Measurements from ENCODE around the gene MEIOB. TPM values are rescaled to one million over a fixed set of nuclear protein-coding genes. Genes with fewer than 3 reads are reported as not detected.
"Not testable (repeated sequence)": the region's sequence is repeated elsewhere in the genome, so short reads cannot be mapped to it uniquely, and the experiment has no call there.

Gene MEIOB
- total and polyA plus RNA-seq, 4 donors = 0.21 to 0.28 TPM; not detected in 2

DNA sequence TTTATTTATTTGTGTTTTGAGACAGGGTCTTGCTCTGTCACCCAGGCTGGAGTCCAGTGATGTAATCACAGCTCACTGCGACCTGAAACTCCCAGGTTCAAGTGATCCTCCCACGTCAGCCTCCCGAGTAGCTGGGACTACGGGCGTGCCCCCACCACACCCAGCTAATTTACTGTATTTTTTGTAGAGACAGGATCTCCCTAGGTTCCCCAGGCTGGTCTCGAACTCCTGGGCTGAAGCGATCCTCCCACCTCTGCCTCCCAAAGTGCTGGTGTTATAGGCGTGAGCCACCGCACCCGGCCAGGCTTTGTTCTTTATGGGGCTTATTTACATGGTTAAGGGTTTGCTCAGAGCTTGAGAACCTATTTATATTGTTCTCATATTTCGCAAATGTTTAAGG lies 5.8 kb upstream of the MEIOB start:
- WGBS, 2 donors = 56 to 67% methylated on average over 11 of the region's 11 CpGs
- TF ChIP-seq CTCF (IDR thresholded peaks at IDR 0.05; ENCODE audit: control extremely low read depth, extremely low read depth) = no peak
- H3K36me3 ChIP-seq (ENCODE audit: control insufficient read depth in 4 of 4, insufficient read depth in 4 of 4, low read length in 4 of 4) = no peaks in the 10 kb centered on the region
- ATAC-seq (ENCODE audit: insufficient read depth, low FRiP score) = no peak
- no peak for DNase-seq
- H3K4me1 ChIP-seq (ENCODE audit: control insufficient read depth in 5 of 5, insufficient read depth in 5 of 5, low read length in 5 of 5) = peaks cover 0 to 1% (median 0%) of the 10 kb centered on the region in 5 donors
- H3K9me3 ChIP-seq (ENCODE audit: control insufficient read depth in 4 of 4, insufficient read depth in 3 of 4, low read length in 3 of 4) = no peaks in the 10 kb centered on the region
- peaks cover 0 to 20% (median 13%) of the 10 kb centered on the region in 3 donors for H3K27me3 ChIP-seq (ENCODE audit: control insufficient read depth in 3 of 3, insufficient read depth in 3 of 3, low read length in 2 of 3)
- H3K4me3 ChIP-seq = no peak overlapping the region
- no peak overlapping the region for H3K27ac ChIP-seq (ENCODE audit: low read depth in 1 of 2, low read length in 1 of 2)
- no peak overlapping the region for H3K9ac ChIP-seq (ENCODE audit: insufficient read depth in 1 of 2, low read length in 2 of 2)

DNA sequence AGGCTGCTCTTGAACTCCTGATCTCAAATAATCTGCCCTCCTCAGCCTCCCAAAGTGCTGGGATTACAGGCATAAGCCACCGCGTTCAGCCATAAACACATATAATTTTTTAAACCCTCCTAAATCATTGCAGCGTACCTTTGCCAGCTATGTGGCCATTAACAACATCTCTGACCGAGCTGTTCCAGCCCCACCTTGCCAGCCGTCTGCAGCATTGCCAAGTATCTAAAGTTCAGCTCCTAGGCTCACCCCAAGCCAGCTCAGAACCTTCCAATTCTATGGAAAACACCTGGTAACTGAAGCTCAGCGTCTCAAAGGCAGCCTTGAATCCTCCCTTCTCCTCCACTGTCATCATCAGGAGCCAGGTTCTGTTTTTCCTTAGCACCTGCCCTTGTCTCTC lies 5.1 kb upstream of the MEIOB start:
- H3K9ac ChIP-seq (ENCODE audit: insufficient read depth in 1 of 2, low read length in 2 of 2) = no peak overlapping the region
- WGBS, 2 donors = 61 to 67% methylated on average over 6 of the region's 6 CpGs
- H3K4me1 ChIP-seq (ENCODE audit: control insufficient read depth in 5 of 5, insufficient read depth in 5 of 5, low read length in 5 of 5) = peaks cover 0 to 1% (median 0%) of the 10 kb centered on the region in 5 donors
- TF ChIP-seq CTCF (IDR thresholded peaks at IDR 0.05; ENCODE audit: control extremely low read depth, extremely low read depth) = no peak
- ATAC-seq (ENCODE audit: insufficient read depth, low FRiP score) = no peak
- H3K4me3 ChIP-seq = no peak overlapping the region
- no peak overlapping the region for H3K27ac ChIP-seq (ENCODE audit: low read depth in 1 of 2, low read length in 1 of 2)
- peaks cover 0 to under 1% (median 0%) of the 10 kb centered on the region in 4 donors for H3K9me3 ChIP-seq (ENCODE audit: control insufficient read depth in 4 of 4, insufficient read depth in 3 of 4, low read length in 3 of 4)
- DNase-seq = no peak
- no peaks in the 10 kb centered on the region for H3K36me3 ChIP-seq (ENCODE audit: control insufficient read depth in 4 of 4, insufficient read depth in 4 of 4, low read length in 4 of 4)
- H3K27me3 ChIP-seq (ENCODE audit: control insufficient read depth in 3 of 3, insufficient read depth in 3 of 3, low read length in 2 of 3) = peaks cover 0 to 27% (median 20%) of the 10 kb centered on the region in 3 donors

DNA sequence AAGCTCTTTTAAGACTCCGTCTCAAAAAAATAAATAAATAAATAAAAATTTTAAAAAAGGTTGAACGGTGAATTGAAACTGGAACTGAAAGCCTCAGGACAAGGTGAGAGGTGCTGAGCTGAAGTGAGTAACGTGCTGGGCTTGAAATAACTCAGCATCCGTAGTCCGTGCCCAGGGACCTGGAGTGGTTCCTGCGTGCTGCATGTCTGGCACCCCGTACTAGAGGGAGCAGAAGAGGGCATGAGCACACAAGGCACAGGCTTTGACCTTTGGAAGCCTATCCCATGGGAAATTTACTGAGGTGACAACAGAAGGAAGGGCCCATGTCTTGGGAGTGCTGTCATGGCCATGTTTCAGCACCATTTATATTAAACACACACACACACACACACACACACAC lies 4.5 kb upstream of the MEIOB start:
- no peak for ATAC-seq (ENCODE audit: insufficient read depth, low FRiP score)
- peaks cover 0 to 1% (median 0%) of the 10 kb centered on the region in 5 donors for H3K4me1 ChIP-seq (ENCODE audit: control insufficient read depth in 5 of 5, insufficient read depth in 5 of 5, low read length in 5 of 5)
- H3K27me3 ChIP-seq (ENCODE audit: control insufficient read depth in 3 of 3, insufficient read depth in 3 of 3, low read length in 2 of 3) = peaks cover 0 to 29% (median 20%) of the 10 kb centered on the region in 3 donors
- no peak overlapping the region for H3K27ac ChIP-seq (ENCODE audit: low read depth in 1 of 2, low read length in 1 of 2)
- no peak overlapping the region for H3K4me3 ChIP-seq
- no peaks in the 10 kb centered on the region for H3K36me3 ChIP-seq (ENCODE audit: control insufficient read depth in 4 of 4, insufficient read depth in 4 of 4, low read length in 4 of 4)
- no peak overlapping the region for H3K9ac ChIP-seq (ENCODE audit: insufficient read depth in 1 of 2, low read length in 2 of 2)
- DNase-seq = no peak
- no peak for TF ChIP-seq CTCF (IDR thresholded peaks at IDR 0.05; ENCODE audit: control extremely low read depth, extremely low read depth)
- peaks cover 0 to 4% (median 0%) of the 10 kb centered on the region in 4 donors for H3K9me3 ChIP-seq (ENCODE audit: control insufficient read depth in 4 of 4, insufficient read depth in 3 of 4, low read length in 3 of 4)
- 69 to 90% methylated on average over 7 of the region's 7 CpGs for WGBS, 2 donors

DNA sequence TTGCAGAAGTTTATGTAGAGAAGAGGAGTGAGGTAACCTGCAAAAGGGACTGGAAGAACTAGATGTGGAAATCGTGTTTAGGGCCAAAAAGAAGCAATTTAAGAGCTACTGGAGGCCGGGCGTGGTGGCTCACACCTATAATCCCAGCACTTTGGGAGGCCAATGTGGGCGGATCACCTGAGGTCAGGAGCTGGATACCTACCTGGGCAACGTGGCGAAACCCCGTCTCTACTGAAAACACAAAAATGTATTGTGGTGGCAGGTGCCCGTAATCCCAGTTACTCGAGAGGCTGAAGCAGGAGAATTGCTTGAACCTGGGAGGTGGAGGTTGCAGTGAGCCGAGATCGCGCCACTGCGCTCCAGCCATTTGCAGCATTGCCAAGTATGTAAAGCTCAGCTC lies 4.1 kb upstream of the MEIOB start:
- H3K27ac ChIP-seq (ENCODE audit: low read depth in 1 of 2, low read length in 1 of 2); H3K36me3 ChIP-seq (ENCODE audit: control insufficient read depth in 4 of 4, insufficient read depth in 4 of 4, low read length in 4 of 4); H3K9me3 ChIP-seq (ENCODE audit: control insufficient read depth in 4 of 4, insufficient read depth in 3 of 4, low read length in 3 of 4); H3K4me3 ChIP-seq; H3K9ac ChIP-seq (ENCODE audit: insufficient read depth in 1 of 2, low read length in 2 of 2); DNase-seq; H3K4me1 ChIP-seq (ENCODE audit: control insufficient read depth in 5 of 5, insufficient read depth in 5 of 5, low read length in 5 of 5); ATAC-seq (ENCODE audit: insufficient read depth, low FRiP score): not testable (repeated sequence)
- WGBS, 2 donors = 85 to 87% methylated on average over 13 of the region's 13 CpGs
- peaks cover 0 to 30% (median 20%) of the 10 kb centered on the region in 3 donors for H3K27me3 ChIP-seq (ENCODE audit: control insufficient read depth in 3 of 3, insufficient read depth in 3 of 3, low read length in 2 of 3)

Data from lung (tissue), 12 donors.